HEK293 (cell line): ENCODE results near the gene ZNF292.

Source experiments
- CTCF ChIP-seq: fragments of 450-650 bp; formaldehyde crosslinking; IDR thresholded peaks from 2 replicates; pipeline ENCODE4 v1.5.1; 2016; ENCODE audit warnings: missing biosample characterization, missing genetic modification characterization
- KLF1 ChIP-seq: fragments of 450-650 bp; formaldehyde crosslinking; IDR thresholded peaks from 2 replicates; pipeline ENCODE4 v1.5.1; 2016; ENCODE audit warnings: missing biosample characterization, missing genetic modification characterization
- REST ChIP-seq: fragments of 450-650 bp; formaldehyde crosslinking; IDR thresholded peaks from 2 replicates; pipeline ENCODE4 v1.5.1; 2016; ENCODE audit warnings: missing biosample characterization, missing genetic modification characterization
- ZEB2 ChIP-seq: fragments of 450-650 bp; formaldehyde crosslinking; IDR thresholded peaks from 2 replicates; pipeline ENCODE4 v1.5.1; 2016; ENCODE audit warnings: missing biosample characterization, missing genetic modification characterization
- ZFP37 ChIP-seq: fragments of 450-650 bp; formaldehyde crosslinking; IDR thresholded peaks from 2 replicates; pipeline ENCODE4 v1.5.1; 2016; ENCODE audit warnings: missing biosample characterization, missing genetic modification characterization
- ZNF23 ChIP-seq: fragments of 450-650 bp; formaldehyde crosslinking; IDR thresholded peaks from 2 replicates; pipeline ENCODE4 v1.5.1; 2016; ENCODE audit warnings: missing biosample characterization, missing genetic modification characterization, borderline replicate concordance
- ZNF529 ChIP-seq: fragments of 450-650 bp; formaldehyde crosslinking; IDR thresholded peaks from 2 replicates; pipeline ENCODE4 v1.5.1; 2017; ENCODE audit warnings: missing genetic modification characterization, missing biosample characterization; ENCODE audit not compliant: insufficient replicate concordance
- ZSCAN5A ChIP-seq: fragments of 450-650 bp; formaldehyde crosslinking; IDR thresholded peaks from 2 replicates; pipeline ENCODE4 v1.5.1; 2016; ENCODE audit warnings: missing biosample characterization, missing genetic modification characterization

- TF ChIP-seq KLF1 (tag by site-specific recombination) (no peak), ZEB2 (tag by site-specific recombination) (no peak), ZNF23 (tag by site-specific recombination) (no peak), CTCF (tag by site-specific recombination) (no peak), ZNF529 (tag by site-specific recombination) (no peak), ZFP37 (tag by site-specific recombination) (no peak), ZSCAN5A (no peak), REST (no peak)
These were observed 94.7 kb downstream of the ZNF292 start for GRCh38 chr6:87250019-87250418.
